ENCODE data around the gene OR5AU1.
"Not testable (repeated sequence)": the region's sequence is repeated elsewhere in the genome, so short reads cannot be mapped to it uniquely, and the experiment has no call there.

Gene OR5AU1

GRCh38 chr14:21165002-21165605 is 9.2 kb upstream of the OR5AU1 start:
- H3K4me1 ChIP-seq (ENCODE audit: insufficient read depth, low read length); H3K4me3 ChIP-seq (ENCODE audit: low read depth in 1 of 2, low read length in 2 of 2); H3K27ac ChIP-seq (ENCODE audit: low read depth, low read length); H3K27me3 ChIP-seq (ENCODE audit: control insufficient read depth in 1 of 2, insufficient read depth in 2 of 2, low read length in 2 of 2); H3K9me3 ChIP-seq (ENCODE audit: low read length); H3K9ac ChIP-seq (ENCODE audit: low read length); H3K36me3 ChIP-seq (ENCODE audit: insufficient read depth, low read length): not testable (repeated sequence)

DNA sequence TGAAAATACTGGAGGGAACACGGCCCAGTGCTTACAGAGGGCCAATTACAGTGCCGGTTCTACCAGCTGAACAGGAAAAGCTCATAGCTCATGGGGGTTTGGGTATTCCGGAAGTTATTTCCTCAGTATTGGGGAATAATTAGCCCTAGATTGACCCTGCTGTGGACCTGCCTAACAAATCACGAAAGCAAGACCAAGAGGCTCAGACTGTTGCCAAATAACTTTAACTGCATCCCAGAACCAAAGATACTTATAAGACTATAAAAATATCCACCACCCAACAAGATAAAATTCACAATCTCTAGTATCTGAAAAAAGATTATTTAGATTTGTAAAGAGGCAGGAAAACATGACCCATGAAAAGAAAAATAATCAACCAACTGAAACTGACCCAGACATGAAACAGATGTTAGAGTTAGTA is 8.0 kb upstream of the OR5AU1 start:
- no peaks in the 10 kb centered on the region for H3K27me3 ChIP-seq (ENCODE audit: control insufficient read depth in 1 of 2, insufficient read depth in 2 of 2, low read length in 2 of 2)
- no peaks in the 10 kb centered on the region for H3K36me3 ChIP-seq (ENCODE audit: insufficient read depth, low read length)
- H3K4me1 ChIP-seq (ENCODE audit: insufficient read depth, low read length), result no peaks in the 10 kb centered on the region
- no peak overlapping the region for H3K27ac ChIP-seq (ENCODE audit: low read depth, low read length)
- H3K4me3 ChIP-seq (ENCODE audit: low read depth in 1 of 2, low read length in 2 of 2), result no peak overlapping the region
- H3K9ac ChIP-seq (ENCODE audit: low read length), result no peak overlapping the region
- no peaks in the 10 kb centered on the region for H3K9me3 ChIP-seq (ENCODE audit: low read length)

GRCh38 chr14:21162081-21162480 is 6.2 kb upstream of the OR5AU1 start:
- no peak overlapping the region for H3K4me3 ChIP-seq (ENCODE audit: low read depth in 1 of 2, low read length in 2 of 2)
- no peaks in the 10 kb centered on the region for H3K9me3 ChIP-seq (ENCODE audit: low read length)
- H3K27me3 ChIP-seq (ENCODE audit: control insufficient read depth in 1 of 2, insufficient read depth in 2 of 2, low read length in 2 of 2), result no peaks in the 10 kb centered on the region
- no peaks in the 10 kb centered on the region for H3K36me3 ChIP-seq (ENCODE audit: insufficient read depth, low read length)
- no peak overlapping the region for H3K9ac ChIP-seq (ENCODE audit: low read length)
- no peak overlapping the region for H3K27ac ChIP-seq (ENCODE audit: low read depth, low read length)
- H3K4me1 ChIP-seq (ENCODE audit: insufficient read depth, low read length), result no peaks in the 10 kb centered on the region

GRCh38 chr14:21160061-21160610 is 4.3 kb upstream of the OR5AU1 start:
- Histone ChIP-seq H3K27me3 (ENCODE audit: control insufficient read depth in 1 of 2, insufficient read depth in 2 of 2, low read length in 2 of 2) (no peaks in the 10 kb centered on the region), H3K4me3 (ENCODE audit: low read depth in 1 of 2, low read length in 2 of 2) (no peak overlapping the region), H3K9me3 (ENCODE audit: low read length) (no peaks in the 10 kb centered on the region), H3K27ac (ENCODE audit: low read depth, low read length) (no peak overlapping the region), H3K36me3 (ENCODE audit: insufficient read depth, low read length) (no peaks in the 10 kb centered on the region), H3K4me1 (ENCODE audit: insufficient read depth, low read length) (no peaks in the 10 kb centered on the region), H3K9ac (ENCODE audit: low read length) (no peak overlapping the region)

GRCh38 chr14:21158175-21158574 is 2.3 kb upstream of the OR5AU1 start:
- H3K4me3 ChIP-seq (ENCODE audit: low read depth in 1 of 2, low read length in 2 of 2); H3K9ac ChIP-seq (ENCODE audit: low read length); H3K27ac ChIP-seq (ENCODE audit: low read depth, low read length); H3K27me3 ChIP-seq (ENCODE audit: control insufficient read depth in 1 of 2, insufficient read depth in 2 of 2, low read length in 2 of 2); H3K4me1 ChIP-seq (ENCODE audit: insufficient read depth, low read length); H3K36me3 ChIP-seq (ENCODE audit: insufficient read depth, low read length); H3K9me3 ChIP-seq (ENCODE audit: low read length): not testable (repeated sequence)

- H3K27ac ChIP-seq (ENCODE audit: low read depth, low read length), result no peak overlapping the region
Observed at GRCh38 chr14:21149641-21150367, 6.1 kb downstream of the OR5AU1 start.

DNA sequence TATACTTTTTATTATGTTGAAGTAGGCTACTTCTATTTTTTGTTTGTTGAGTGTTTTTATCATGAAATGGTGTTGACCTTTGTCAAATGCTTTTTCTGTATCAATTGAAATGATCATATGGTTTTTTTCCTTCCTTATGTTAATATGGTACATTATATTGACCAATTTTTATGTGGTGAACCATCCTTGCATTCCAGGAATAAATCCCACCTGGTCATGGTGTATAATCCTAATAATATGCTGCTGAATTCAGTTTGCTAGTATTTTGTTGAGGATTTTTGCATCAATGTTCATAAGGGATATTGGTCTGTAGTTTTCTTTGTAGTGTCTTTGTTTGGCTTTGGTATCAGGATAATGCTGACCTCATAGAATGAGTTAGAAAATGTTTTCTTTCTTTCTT is 10.4 kb downstream of the OR5AU1 start:
- no peak overlapping the region for H3K27ac ChIP-seq (ENCODE audit: low read depth, low read length)

More at GRCh38 chr14:21149641-21150367, 6.1 kb downstream of the OR5AU1 start:
- H3K9me3 ChIP-seq (ENCODE audit: low read length), result no peaks in the 10 kb centered on the region
- H3K27me3 ChIP-seq (ENCODE audit: control insufficient read depth in 1 of 2, insufficient read depth in 2 of 2, low read length in 2 of 2), result no peaks in the 10 kb centered on the region
- H3K36me3 ChIP-seq (ENCODE audit: insufficient read depth, low read length), result no peaks in the 10 kb centered on the region
- no peak overlapping the region for H3K4me3 ChIP-seq (ENCODE audit: low read depth in 1 of 2, low read length in 2 of 2)
- H3K4me1 ChIP-seq (ENCODE audit: insufficient read depth, low read length), result no peaks in the 10 kb centered on the region
- no peak overlapping the region for H3K9ac ChIP-seq (ENCODE audit: low read length)

DNA sequence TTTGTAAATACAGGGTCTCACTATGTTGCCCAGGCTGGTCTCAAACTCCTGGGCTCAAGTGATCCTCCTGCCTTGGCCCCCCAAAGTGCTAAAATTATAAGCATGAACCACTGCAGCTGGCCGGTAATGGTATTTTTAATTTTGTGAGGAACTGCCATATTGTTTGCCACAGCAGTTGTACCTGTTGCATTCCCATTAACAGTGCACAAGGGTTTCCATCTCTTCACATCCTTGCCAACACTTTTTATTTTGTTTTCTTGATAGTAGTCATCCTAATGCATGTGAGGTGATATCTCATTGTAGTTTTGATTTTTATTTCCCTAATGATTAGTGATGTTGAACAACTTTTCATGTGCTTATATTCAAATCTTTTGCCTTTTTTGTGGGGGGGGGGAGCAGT is 13.5 kb downstream of the OR5AU1 start:
- Histone ChIP-seq H3K36me3 (ENCODE audit: insufficient read depth, low read length) (no peaks in the 10 kb centered on the region), H3K27me3 (ENCODE audit: control insufficient read depth in 1 of 2, insufficient read depth in 2 of 2, low read length in 2 of 2) (no peaks in the 10 kb centered on the region), H3K27ac (ENCODE audit: low read depth, low read length) (no peak overlapping the region), H3K4me1 (ENCODE audit: insufficient read depth, low read length) (no peaks in the 10 kb centered on the region), H3K9me3 (ENCODE audit: low read length) (no peaks in the 10 kb centered on the region), H3K9ac (ENCODE audit: low read length) (no peak overlapping the region), H3K4me3 (ENCODE audit: low read depth in 1 of 2, low read length in 2 of 2) (no peak overlapping the region)

More for the DNA sequence above, 10.4 kb downstream of the OR5AU1 start:
- Histone ChIP-seq H3K36me3 (ENCODE audit: insufficient read depth, low read length) (no peaks in the 10 kb centered on the region), H3K4me3 (ENCODE audit: low read depth in 1 of 2, low read length in 2 of 2) (no peak overlapping the region), H3K9ac (ENCODE audit: low read length) (no peak overlapping the region), H3K27me3 (ENCODE audit: control insufficient read depth in 1 of 2, insufficient read depth in 2 of 2, low read length in 2 of 2) (no peaks in the 10 kb centered on the region), H3K4me1 (ENCODE audit: insufficient read depth, low read length) (no peaks in the 10 kb centered on the region), H3K9me3 (ENCODE audit: low read length) (no peaks in the 10 kb centered on the region)

- H3K4me3 ChIP-seq (ENCODE audit: low read depth in 1 of 2, low read length in 2 of 2), result no peak overlapping the region
- no peak overlapping the region for H3K9ac ChIP-seq (ENCODE audit: low read length)
- no peak overlapping the region for H3K27ac ChIP-seq (ENCODE audit: low read depth, low read length)
- H3K9me3 ChIP-seq (ENCODE audit: low read length), result no peaks in the 10 kb centered on the region
- H3K4me1 ChIP-seq (ENCODE audit: insufficient read depth, low read length), result no peaks in the 10 kb centered on the region
- H3K27me3 ChIP-seq (ENCODE audit: control insufficient read depth in 1 of 2, insufficient read depth in 2 of 2, low read length in 2 of 2), result no peaks in the 10 kb centered on the region
- H3K36me3 ChIP-seq (ENCODE audit: insufficient read depth, low read length), result no peaks in the 10 kb centered on the region
Observed at GRCh38 chr14:21136024-21136423, 19.8 kb downstream of the OR5AU1 start.

GRCh38 chr14:21133901-21134300 is 22.0 kb downstream of the OR5AU1 start:
- no peak overlapping the region for H3K4me3 ChIP-seq (ENCODE audit: low read depth in 1 of 2, low read length in 2 of 2)
- no peaks in the 10 kb centered on the region for H3K4me1 ChIP-seq (ENCODE audit: insufficient read depth, low read length)
- H3K9me3 ChIP-seq (ENCODE audit: low read length), result no peaks in the 10 kb centered on the region
- no peak overlapping the region for H3K27ac ChIP-seq (ENCODE audit: low read depth, low read length)
- no peaks in the 10 kb centered on the region for H3K27me3 ChIP-seq (ENCODE audit: control insufficient read depth in 1 of 2, insufficient read depth in 2 of 2, low read length in 2 of 2)
- H3K9ac ChIP-seq (ENCODE audit: low read length), result no peak overlapping the region
- no peaks in the 10 kb centered on the region for H3K36me3 ChIP-seq (ENCODE audit: insufficient read depth, low read length)

GRCh38 chr14:21123429-21123828 is 32.4 kb downstream of the OR5AU1 start:
- no peaks in the 10 kb centered on the region for H3K9me3 ChIP-seq (ENCODE audit: low read length)
- H3K4me3 ChIP-seq (ENCODE audit: low read depth in 1 of 2, low read length in 2 of 2), result no peak overlapping the region
- no peaks in the 10 kb centered on the region for H3K4me1 ChIP-seq (ENCODE audit: insufficient read depth, low read length)
- no peaks in the 10 kb centered on the region for H3K27me3 ChIP-seq (ENCODE audit: control insufficient read depth in 1 of 2, insufficient read depth in 2 of 2, low read length in 2 of 2)
- no peak overlapping the region for H3K27ac ChIP-seq (ENCODE audit: low read depth, low read length)
- no peaks in the 10 kb centered on the region for H3K36me3 ChIP-seq (ENCODE audit: insufficient read depth, low read length)
- no peak overlapping the region for H3K9ac ChIP-seq (ENCODE audit: low read length)

GRCh38 chr14:21121122-21121521 is 34.7 kb downstream of the OR5AU1 start:
- no peaks in the 10 kb centered on the region for H3K36me3 ChIP-seq (ENCODE audit: insufficient read depth, low read length)
- H3K4me1 ChIP-seq (ENCODE audit: insufficient read depth, low read length), result no peaks in the 10 kb centered on the region
- no peak overlapping the region for H3K9ac ChIP-seq (ENCODE audit: low read length)
- H3K4me3 ChIP-seq (ENCODE audit: low read depth in 1 of 2, low read length in 2 of 2), result no peak overlapping the region
- H3K9me3 ChIP-seq (ENCODE audit: low read length), result no peaks in the 10 kb centered on the region
- no peak overlapping the region for H3K27ac ChIP-seq (ENCODE audit: low read depth, low read length)
- H3K27me3 ChIP-seq (ENCODE audit: control insufficient read depth in 1 of 2, insufficient read depth in 2 of 2, low read length in 2 of 2), result no peaks in the 10 kb centered on the region

Measured in muscle layer of colon (tissue), 2 donors.